Ishikawa (cell line): ENCODE results near the gene MRM2.
A peak's percentile ranks its signal among the peaks of the same experiment; 100 is the strongest.

ENCODE experiments used
- CEBPB ChIP-seq: IDR thresholded peaks from 2 replicates; pipeline ENCODE4 v1.6.1; 2012
- CREB1 ChIP-seq: IDR thresholded peaks from 2 replicates; pipeline ENCODE4 v1.6.1; 2012; ENCODE audit warnings: low read depth
- EGR1 ChIP-seq: IDR thresholded peaks from 2 replicates; pipeline ENCODE4 v1.6.1; 2012
- EP300 ChIP-seq: IDR thresholded peaks from 2 replicates; pipeline ENCODE4 v1.6.1; 2012; ENCODE audit warnings: borderline replicate concordance
- FOXM1 ChIP-seq: IDR thresholded peaks from 2 replicates; pipeline ENCODE4 v1.6.1; 2012; ENCODE audit warnings: low read depth, borderline replicate concordance
- NFIC ChIP-seq: IDR thresholded peaks from 2 replicates; pipeline ENCODE4 v1.6.1; 2012
- RAD21 ChIP-seq: IDR thresholded peaks from 2 replicates; pipeline ENCODE4 v1.6.1; 2012; ENCODE audit warnings: low read depth
- TAF1 ChIP-seq: IDR thresholded peaks from 2 replicates; pipeline ENCODE4 v1.6.1; 2012; ENCODE audit warnings: low read depth, mild to moderate bottlenecking
- TCF12 ChIP-seq: IDR thresholded peaks from 2 replicates; pipeline ENCODE4 v1.6.1; 2012; ENCODE audit warnings: low read depth
- TEAD4 ChIP-seq: IDR thresholded peaks from 2 replicates; pipeline ENCODE4 v1.6.1; 2012
- YY1 ChIP-seq: IDR thresholded peaks from 2 replicates; pipeline ENCODE4 v1.6.1; 2012; ENCODE audit warnings: low read depth
- ZBTB7A ChIP-seq: IDR thresholded peaks from 2 replicates; pipeline ENCODE4 v1.6.1; 2012; ENCODE audit warnings: low read depth
- TF ChIP-seq, protein P1 (sequence below): IDR thresholded peaks from 2 replicates; pipeline ENCODE4 v1.6.1; 2012
- TF ChIP-seq, protein P2 (sequence below): IDR thresholded peaks from 2 replicates; pipeline ENCODE4 v1.6.1; 2012
- TF ChIP-seq, protein P3 (sequence below): IDR thresholded peaks from 2 replicates; pipeline ENCODE4 v1.6.1; 2012; ENCODE audit warnings: low read depth, mild to moderate bottlenecking

The MRM2 gene

DNA sequence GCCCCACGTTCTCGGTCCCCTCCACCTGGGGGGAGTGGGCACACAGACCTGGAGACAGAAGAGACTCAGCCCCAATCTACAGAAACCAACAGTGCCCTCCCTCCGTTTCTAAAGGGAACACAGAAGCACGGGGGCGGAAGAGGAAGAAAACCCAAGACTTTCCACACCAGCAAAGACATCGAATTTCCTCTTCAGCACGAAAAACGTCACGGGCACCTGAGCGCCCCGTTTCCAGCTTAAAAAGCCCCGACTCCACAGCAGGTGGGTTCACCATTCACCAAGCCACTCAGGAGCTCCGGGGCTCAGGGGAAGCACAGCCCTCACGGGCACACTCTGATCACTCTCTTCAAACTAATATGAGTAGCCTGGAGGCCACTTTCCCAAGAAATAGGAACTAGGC, 19.6 kb upstream of the MRM2 start:
- TF ChIP-seq, protein P1, sequence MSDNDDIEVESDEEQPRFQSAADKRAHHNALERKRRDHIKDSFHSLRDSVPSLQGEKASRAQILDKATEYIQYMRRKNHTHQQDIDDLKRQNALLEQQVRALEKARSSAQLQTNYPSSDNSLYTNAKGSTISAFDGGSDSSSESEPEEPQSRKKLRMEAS = no peak
- no peak for TF ChIP-seq FOXM1
- TF ChIP-seq, protein P2, sequence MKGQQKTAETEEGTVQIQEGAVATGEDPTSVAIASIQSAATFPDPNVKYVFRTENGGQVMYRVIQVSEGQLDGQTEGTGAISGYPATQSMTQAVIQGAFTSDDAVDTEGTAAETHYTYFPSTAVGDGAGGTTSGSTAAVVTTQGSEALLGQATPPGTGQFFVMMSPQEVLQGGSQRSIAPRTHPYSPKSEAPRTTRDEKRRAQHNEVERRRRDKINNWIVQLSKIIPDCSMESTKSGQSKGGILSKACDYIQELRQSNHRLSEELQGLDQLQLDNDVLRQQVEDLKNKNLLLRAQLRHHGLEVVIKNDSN = no peak
- no peak for TF ChIP-seq CREB1
- TF ChIP-seq TCF12 = no peak
- TF ChIP-seq YY1 = no peak
- TF ChIP-seq, protein P3, sequence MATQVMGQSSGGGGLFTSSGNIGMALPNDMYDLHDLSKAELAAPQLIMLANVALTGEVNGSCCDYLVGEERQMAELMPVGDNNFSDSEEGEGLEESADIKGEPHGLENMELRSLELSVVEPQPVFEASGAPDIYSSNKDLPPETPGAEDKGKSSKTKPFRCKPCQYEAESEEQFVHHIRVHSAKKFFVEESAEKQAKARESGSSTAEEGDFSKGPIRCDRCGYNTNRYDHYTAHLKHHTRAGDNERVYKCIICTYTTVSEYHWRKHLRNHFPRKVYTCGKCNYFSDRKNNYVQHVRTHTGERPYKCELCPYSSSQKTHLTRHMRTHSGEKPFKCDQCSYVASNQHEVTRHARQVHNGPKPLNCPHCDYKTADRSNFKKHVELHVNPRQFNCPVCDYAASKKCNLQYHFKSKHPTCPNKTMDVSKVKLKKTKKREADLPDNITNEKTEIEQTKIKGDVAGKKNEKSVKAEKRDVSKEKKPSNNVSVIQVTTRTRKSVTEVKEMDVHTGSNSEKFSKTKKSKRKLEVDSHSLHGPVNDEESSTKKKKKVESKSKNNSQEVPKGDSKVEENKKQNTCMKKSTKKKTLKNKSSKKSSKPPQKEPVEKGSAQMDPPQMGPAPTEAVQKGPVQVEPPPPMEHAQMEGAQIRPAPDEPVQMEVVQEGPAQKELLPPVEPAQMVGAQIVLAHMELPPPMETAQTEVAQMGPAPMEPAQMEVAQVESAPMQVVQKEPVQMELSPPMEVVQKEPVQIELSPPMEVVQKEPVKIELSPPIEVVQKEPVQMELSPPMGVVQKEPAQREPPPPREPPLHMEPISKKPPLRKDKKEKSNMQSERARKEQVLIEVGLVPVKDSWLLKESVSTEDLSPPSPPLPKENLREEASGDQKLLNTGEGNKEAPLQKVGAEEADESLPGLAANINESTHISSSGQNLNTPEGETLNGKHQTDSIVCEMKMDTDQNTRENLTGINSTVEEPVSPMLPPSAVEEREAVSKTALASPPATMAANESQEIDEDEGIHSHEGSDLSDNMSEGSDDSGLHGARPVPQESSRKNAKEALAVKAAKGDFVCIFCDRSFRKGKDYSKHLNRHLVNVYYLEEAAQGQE = no peak
- TF ChIP-seq NFIC = no peak
- no peak for TF ChIP-seq ZBTB7A
- TF ChIP-seq TAF1 = no peak
- TF ChIP-seq EGR1 = no peak
- no peak for TF ChIP-seq CEBPB
- TF ChIP-seq TEAD4 = no peak

GRCh38 chr7:2260820-2261219, 18.8 kb upstream of the MRM2 start:
- TF ChIP-seq TEAD4 (peak; percentile 67), NFIC (peak; percentile 81), RAD21 (no peak), ZBTB7A (no peak), EP300 (no peak), CREB1 (no peak), TAF1 (no peak), CEBPB (no peak), TCF12 (0 out of 2 replicates have a peak, but pooled peaks have one; percentile 24), FOXM1 (no peak), YY1 (no peak), EGR1 (no peak)
- TF ChIP-seq, protein P3 = no peak
- TF ChIP-seq, protein P1 = no peak
- TF ChIP-seq, protein P2 = no peak

- TF ChIP-seq EGR1 = no peak
- no peak for TF ChIP-seq RAD21
Measured at GRCh38 chr7:2259480-2259879, 17.5 kb upstream of the MRM2 start.

DNA sequence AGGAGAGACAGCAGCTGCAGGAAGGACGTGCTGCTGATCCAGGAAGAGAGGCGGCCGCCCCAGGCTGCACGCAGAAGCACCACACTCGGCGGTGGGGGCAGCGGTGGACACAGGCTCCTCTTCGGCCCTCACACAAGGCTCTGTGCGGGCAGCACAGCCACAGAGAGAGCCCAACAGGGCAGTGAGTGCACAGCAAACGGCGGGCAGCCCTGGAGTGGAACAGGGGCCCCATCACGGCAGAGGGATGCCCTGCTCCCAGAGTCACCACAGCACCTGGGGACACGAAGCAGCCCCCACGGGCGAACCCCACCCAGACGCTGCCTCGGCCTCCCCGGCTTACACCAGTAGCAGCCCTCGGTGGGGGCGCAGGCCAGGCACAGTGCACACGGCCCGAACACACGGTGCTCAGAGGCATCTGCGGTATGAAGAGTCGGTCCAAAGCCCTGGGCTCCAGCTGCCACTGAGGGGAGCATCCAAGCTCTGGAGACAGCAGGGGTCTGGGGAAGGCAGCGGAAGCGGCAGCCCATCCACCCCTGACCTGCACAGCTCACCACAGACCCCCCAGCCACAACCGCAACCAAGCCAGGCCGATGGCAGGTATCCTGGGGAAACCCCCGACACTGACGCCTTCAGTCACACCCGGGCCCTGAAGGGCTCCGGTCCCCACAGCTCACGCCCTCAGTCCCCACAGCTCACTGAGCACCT, 16.8 kb upstream of the MRM2 start:
- TF ChIP-seq CEBPB (no peak), CREB1 (no peak)
- TF ChIP-seq, protein P1 = no peak

GRCh38 chr7:2257651-2258050, 15.6 kb upstream of the MRM2 start:
- TF ChIP-seq YY1 = no peak
- no peak for TF ChIP-seq EGR1
- TF ChIP-seq, protein P1 = no peak
- TF ChIP-seq FOXM1 = no peak
- TF ChIP-seq, protein P3 = no peak
- TF ChIP-seq EP300 = no peak
- TF ChIP-seq, protein P2 = no peak
- TF ChIP-seq TCF12 = no peak
- no peak for TF ChIP-seq NFIC
- no peak for TF ChIP-seq TEAD4
- TF ChIP-seq TAF1 = no peak
- no peak for TF ChIP-seq ZBTB7A
- no peak for TF ChIP-seq CEBPB
- no peak for TF ChIP-seq CREB1
- no peak for TF ChIP-seq RAD21
